T-helper 2 cell treated with Interferon-gamma antibody and Interleukin-4, amounts not matched to agents 100 ng/mL and 5 ng/mL, for 36 hours (primary cell): Measurements from ENCODE around the gene SMC6. TPM values are rescaled to one million over a fixed set of nuclear protein-coding genes. Genes with fewer than 3 reads are reported as not detected.

Experiments used
- intact Hi-C: fragments of 100-400 bp; cut with micrococcal nuclease; formaldehyde crosslinking; loops from one replicate; pipeline ENCODE4 v1.15.1; 2023
- total RNA-seq: library from RNA; stranded (reverse); gene quantifications from 2 replicates; pipeline ENCODE4 v1.2.3, GENCODE V29; 2022

SMC6 gene
- total RNA-seq, 1 donor from 2014 or later, result 43.3 TPM

DNA sequence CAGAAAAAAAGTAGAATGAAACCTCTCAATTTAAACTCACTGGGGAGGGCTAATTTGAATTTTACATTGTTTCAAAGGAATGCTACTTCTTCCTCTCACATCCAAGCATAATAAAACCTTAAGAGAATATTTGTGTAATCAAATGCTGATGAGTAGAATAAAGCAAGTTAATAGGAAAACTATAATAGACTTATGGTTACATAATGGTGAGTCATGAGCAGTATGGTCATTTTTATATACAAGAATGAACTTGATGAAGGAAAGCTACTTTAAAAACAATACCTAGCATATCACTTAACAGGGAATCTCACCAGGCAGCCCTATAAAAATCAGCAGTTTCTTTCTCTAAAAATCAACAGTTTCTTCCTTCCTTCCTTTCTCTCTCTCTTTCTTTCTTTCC, 132.8 kb downstream of the SMC6 start:
- intact Hi-C loops, result no loop called here

- intact Hi-C loops, result no loop called here
These were observed 133.3 kb downstream of the SMC6 start for GRCh38 chr2:17620280-17620679.

DNA sequence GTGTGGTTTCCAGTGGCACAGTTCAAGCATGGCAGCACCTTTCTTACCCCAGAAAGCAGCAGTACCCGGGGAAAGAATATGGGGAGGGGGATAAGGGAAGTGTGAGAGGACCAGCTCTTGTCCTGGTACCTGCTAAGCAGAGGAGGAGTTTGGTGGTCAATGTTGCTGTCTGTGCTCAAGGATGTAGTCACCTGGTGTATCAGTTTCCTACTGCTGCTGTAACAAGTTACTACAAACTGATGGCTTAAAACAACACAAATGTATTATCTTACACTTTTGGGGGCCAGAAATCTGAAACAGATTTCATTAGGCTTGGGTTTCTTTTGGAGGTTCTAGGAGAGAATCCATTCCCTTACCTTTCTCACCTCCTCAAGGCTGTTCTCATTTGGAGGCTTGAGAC, 135.7 kb downstream of the SMC6 start:
- intact Hi-C loops, result no loop called here

GRCh38 chr2:17617516-17617915, 136.1 kb downstream of the SMC6 start:
- intact Hi-C loops, result no loop called here

DNA sequence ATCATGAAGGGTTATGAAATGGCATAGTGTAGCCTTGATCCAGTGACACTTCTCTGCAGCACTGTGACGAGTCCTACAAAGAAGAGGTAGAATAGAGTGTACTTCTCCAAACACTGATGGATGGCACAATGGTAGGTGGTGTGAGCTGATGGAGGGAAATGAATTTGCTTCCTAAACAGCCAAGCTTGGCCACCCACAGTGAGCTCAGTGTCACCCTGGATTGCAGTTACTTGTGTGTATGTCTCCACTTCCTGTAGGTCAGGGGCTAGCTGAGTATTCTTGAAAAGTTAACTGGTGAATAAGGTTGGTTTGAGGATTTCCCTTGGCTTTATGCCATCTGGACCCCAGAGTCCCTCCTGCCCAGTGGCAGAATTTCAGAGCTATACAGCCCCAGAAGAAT, 137.2 kb downstream of the SMC6 start:
- intact Hi-C loops, result no loop called here

DNA sequence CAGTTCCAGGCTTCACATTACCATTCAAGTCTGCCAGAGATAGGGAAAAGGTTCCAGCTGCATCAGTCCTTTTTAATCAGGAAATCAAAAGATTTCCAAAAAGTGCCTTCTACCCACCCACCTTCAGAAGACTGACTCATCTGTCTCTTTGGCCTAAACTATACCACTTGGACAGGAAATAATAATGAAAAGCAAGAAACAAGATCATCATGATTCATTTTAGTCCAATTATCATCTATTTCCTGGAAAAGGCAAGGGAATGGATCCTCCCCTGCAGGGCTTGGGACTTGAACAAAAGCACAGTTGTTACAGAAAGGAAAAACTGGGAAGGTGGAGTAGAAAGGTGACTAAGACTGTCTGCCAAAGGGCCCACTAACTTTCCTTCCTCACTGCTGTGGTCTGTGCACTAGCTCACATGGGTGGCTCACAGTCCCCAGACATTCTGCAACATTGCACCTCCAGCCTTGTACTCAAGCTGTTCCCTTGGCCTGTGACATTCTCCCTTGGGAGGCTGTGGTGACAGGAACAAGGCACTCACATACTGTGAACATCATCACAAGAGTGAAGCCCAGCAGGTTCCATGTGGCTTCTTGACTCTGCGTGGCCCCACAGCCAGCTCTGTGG, 137.8 kb downstream of the SMC6 start:
- intact Hi-C loops, result no loop called here

- intact Hi-C loops, result no loop called here
These were observed 138.5 kb downstream of the SMC6 start for GRCh38 chr2:17615147-17615546.

- intact Hi-C loops, result no loop called here
These were observed 139.3 kb downstream of the SMC6 start for GRCh38 chr2:17614174-17614930.

Other genes starting within 250 kb of the SMC6 start
- not detected in 2 replicates for gene RAD51AP2, start 235.4 kb downstream of the SMC6 start, total RNA-seq
- not detected in 2 replicates for gene VSNL1, start 213.1 kb downstream of the SMC6 start, total RNA-seq
- gene GEN1, start 328 bp upstream of the SMC6 start, total RNA-seq, result 41.8 and 45.4 TPM in 2 replicates
- not detected in 2 replicates for gene MSGN1, start 62.6 kb upstream of the SMC6 start, total RNA-seq
- gene KCNS3, start 124.9 kb upstream of the SMC6 start, total RNA-seq, result not detected in 2 replicates